Coronary artery (tissue), 2 donors: ENCODE measurements around the gene RHOT1.
A peak's percentile ranks its signal among the peaks of the same experiment; 100 is the strongest.
"Not testable (repeated sequence)": the region's sequence is repeated elsewhere in the genome, so short reads cannot be mapped to it uniquely, and the experiment has no call there.

ENCODE experiments used
- DNase-seq: peaks from one replicate; pipeline ENCODE4 v3.0.0-alpha.2; 2017; ENCODE audit warnings: low spot score
- H3K27ac ChIP-seq, 2 donors: fragments of 200-600 bp; sonication (generic); one replicate each; pipeline ENCODE4 v1.5.1; 2016 to 2019
- H3K4me3 ChIP-seq: fragments of 200-600 bp; sonication (generic); 2 replicates; pipeline ENCODE4 v1.5.1; 2016; ENCODE audit warnings: mild to moderate bottlenecking, moderate library complexity
- CTCF ChIP-seq: fragments of 200-600 bp; sonication (generic); IDR thresholded peaks from one replicate; pipeline ENCODE4 v1.5.1; 2019; ENCODE audit warnings: antibody characterized with exemption

The RHOT1 gene

DNA sequence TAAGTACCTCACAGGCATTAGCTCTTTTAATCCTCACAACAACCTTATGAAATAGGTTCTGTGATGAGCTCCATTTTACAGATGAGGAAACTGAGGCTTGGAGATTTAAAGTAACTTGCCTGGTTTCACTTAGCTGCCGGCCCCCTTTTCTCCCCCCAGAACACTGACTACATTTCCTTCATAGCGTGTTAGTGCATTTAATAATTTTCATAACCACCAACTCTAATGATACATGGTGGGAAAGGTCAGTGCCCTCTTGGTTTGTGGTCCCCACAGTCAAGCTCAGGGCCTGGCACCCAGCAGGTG, 16.5 kb upstream of the RHOT1 start:
- DNase-seq: no peak
- TF ChIP-seq CTCF: no peak
- no peak overlapping the region for H3K4me3 ChIP-seq
- H3K27ac ChIP-seq: no peak overlapping the region

DNA sequence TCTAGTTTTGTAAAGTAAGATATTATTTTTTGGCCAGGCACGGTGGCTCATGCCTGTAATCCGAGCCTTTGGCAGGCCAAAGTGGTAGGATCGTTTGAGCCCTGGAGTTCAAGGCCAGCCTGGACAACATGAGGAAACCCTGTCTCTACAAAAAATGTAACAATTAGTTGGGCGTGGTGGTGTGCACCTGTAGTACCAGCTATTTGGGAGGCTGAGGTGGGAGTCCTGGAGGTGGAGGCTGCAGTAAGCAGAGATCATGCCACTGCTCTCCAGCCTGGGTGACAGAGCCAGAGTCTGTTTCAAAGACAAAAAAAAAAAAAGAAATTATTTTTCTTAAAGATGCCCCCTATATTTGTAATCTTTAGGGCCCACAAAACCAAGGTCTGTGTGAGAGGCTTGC, 16.0 kb upstream of the RHOT1 start:
- no peak for DNase-seq
- no peak for TF ChIP-seq CTCF
- Histone ChIP-seq H3K4me3 (no peak overlapping the region), H3K27ac (no peak overlapping the region)

DNA sequence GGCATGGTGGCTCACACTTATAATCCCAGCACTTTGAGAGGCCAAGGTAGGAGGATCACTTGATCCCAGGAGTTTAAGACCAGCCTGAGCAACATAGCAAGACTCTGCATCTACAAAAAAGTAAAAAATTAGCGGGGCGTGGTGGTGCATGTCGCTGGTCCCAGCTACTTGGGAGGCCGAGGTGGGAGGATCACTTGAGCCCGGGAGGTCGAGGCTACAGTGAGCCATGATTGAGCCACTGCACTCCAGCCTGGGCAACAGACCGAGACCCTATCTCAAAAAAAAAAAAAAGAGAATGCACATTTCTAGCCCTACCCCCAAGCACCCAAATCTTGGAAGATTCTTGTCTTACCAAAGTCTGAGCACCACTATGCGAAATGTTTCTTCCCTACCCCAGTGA, 15.6 kb upstream of the RHOT1 start:
- TF ChIP-seq CTCF: no peak
- no peak for DNase-seq
- H3K27ac ChIP-seq: peak overlapping the region; percentile 67 to 90
- peak overlapping the region; percentile 91 for H3K4me3 ChIP-seq

GRCh38 chr17:32127158-32127897, 15.0 kb upstream of the RHOT1 start:
- no peak for TF ChIP-seq CTCF
- H3K4me3 ChIP-seq: peak overlapping the region; percentile 91
- H3K27ac ChIP-seq: peak overlapping the region; percentile 67 to 90
- DNase-seq: peak; percentile 88

DNA sequence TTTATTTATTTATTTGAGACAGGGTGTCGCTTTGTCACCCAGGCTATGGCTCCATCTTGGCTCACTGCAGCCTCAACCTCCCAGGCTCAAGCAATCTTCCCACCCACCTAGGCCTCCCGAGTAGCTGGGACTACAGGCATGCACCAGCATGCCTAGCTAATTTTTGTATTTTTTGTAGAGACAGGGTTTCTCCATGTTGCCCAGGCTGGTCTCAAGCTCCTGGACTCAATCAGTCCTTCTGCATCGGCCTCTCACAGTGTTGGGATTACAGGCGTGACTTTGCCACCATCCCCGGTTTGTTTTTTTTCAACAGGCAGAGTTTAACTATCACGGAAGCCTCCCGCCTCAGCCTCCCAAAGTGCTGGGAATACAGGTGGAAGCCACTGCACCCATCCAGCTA, 13.8 kb upstream of the RHOT1 start:
- H3K27ac ChIP-seq: peak overlapping the region in 1 of 2 donors; percentile 15
- DNase-seq: not testable (repeated sequence)
- H3K4me3 ChIP-seq: peak overlapping the region; percentile 91

- H3K27ac ChIP-seq, H3K4me3 ChIP-seq, DNase-seq: not testable (repeated sequence)
Observed at GRCh38 chr17:32135497-32136117, 6.7 kb upstream of the RHOT1 start.

- TF ChIP-seq CTCF: no peak
- Histone ChIP-seq H3K27ac (no peak overlapping the region), H3K4me3 (no peak overlapping the region)
- no peak for DNase-seq
Observed at GRCh38 chr17:32136856-32137255, 5.4 kb upstream of the RHOT1 start.

DNA sequence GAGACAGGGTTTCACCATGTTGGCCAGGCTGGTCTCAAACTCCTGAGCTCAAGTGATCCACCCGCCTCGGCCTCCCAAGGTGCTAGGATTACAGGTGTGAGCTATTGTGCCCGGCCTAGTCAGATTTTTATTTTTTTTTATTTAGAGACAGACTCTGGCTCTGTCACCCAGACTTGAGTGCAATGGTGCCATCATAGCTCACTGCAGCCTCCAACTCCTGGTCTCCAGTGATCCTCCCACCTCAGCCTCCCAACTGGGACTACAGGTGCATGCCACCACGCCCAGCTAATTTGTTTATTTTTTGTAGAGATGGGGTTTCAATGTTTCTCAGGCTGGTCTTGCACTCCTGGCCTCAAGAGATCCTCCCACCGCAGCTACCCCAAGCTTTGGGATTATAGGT, 2.8 kb upstream of the RHOT1 start:
- not testable (repeated sequence) for DNase-seq, H3K4me3 ChIP-seq, H3K27ac ChIP-seq
